ENCODE data around the gene GLIPR1L1.
A peak's percentile ranks its signal among the peaks of the same experiment; 100 is the strongest.

The GLIPR1L1 gene, protein sequence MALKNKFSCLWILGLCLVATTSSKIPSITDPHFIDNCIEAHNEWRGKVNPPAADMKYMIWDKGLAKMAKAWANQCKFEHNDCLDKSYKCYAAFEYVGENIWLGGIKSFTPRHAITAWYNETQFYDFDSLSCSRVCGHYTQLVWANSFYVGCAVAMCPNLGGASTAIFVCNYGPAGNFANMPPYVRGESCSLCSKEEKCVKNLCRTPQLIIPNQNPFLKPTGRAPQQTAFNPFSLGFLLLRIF

DNA sequence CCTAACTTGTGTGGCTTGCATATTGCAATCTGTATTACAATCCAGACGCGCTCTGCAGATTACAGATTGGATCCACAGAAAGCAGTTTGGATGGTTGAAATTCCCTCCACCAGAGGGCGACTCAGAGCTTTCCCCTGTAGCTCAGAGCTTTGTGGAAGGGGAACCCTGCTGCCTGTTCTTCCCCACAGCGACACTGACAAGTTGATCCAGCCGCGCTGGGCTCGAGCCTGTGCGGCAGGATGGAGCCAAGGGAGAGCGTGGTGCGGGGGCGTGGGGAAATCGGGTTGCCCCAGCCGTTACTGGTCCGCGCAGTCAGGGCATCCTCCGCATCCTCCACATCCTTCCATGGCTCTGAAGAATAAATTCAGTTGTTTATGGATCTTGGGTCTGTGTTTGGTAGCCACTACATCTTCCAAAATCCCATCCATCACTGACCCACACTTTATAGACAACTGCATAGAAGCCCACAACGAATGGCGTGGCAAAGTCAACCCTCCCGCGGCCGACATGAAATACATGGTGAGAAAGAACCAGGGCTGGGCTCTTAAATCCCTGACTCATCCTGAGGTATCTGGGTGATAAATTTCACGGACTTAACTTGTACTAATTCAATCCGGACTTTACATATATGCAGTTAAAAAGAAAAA is at the start of gene GLIPR1L1:
GLIPR1L1 (plus strand) TSS at position 287 of the 647 bp plus-strand sequence; CDS start at position 346, 59 bp downstream.
- TF ChIP-seq, protein P1, sequence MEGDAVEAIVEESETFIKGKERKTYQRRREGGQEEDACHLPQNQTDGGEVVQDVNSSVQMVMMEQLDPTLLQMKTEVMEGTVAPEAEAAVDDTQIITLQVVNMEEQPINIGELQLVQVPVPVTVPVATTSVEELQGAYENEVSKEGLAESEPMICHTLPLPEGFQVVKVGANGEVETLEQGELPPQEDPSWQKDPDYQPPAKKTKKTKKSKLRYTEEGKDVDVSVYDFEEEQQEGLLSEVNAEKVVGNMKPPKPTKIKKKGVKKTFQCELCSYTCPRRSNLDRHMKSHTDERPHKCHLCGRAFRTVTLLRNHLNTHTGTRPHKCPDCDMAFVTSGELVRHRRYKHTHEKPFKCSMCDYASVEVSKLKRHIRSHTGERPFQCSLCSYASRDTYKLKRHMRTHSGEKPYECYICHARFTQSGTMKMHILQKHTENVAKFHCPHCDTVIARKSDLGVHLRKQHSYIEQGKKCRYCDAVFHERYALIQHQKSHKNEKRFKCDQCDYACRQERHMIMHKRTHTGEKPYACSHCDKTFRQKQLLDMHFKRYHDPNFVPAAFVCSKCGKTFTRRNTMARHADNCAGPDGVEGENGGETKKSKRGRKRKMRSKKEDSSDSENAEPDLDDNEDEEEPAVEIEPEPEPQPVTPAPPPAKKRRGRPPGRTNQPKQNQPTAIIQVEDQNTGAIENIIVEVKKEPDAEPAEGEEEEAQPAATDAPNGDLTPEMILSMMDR (conservative IDR thresholded peaks at IDR 0.05; ENCODE audit: control insufficient read depth, insufficient read depth, low read depth, low read length), result peak; percentile 91
- H3K4me3 ChIP-seq (ENCODE audit: control insufficient read depth, low read depth, low read length), result peak within 1 kb of the TSS; percentile 67
- DNase-seq (ENCODE audit: low read depth), result peak; percentile 90

DNA sequence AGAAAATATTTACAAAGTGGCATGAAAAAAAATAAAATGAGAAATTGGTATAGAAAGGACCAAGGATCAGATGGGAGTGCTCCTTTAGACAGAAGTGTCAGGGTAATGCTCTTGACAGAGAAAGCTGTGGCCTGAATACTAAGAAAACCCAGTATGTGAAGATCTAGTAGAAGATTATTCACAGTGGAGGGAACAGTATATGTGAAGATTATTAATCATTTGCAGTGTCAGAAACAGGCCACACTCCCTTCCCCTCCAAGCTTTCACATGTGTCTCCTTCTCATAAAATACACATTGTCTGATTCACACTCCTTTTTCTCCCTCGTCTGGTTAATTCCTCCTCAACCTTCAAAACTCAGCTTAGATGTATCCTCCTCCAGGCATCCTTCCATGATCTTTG is 45.6 kb upstream of the GLIPR1L1 start:
- no peak overlapping the region for H3K4me3 ChIP-seq (ENCODE audit: control insufficient read depth, low read depth, low read length)
- DNase-seq (ENCODE audit: low read depth), result no peak
- TF ChIP-seq, protein P1 (conservative IDR thresholded peaks at IDR 0.05; ENCODE audit: control insufficient read depth, insufficient read depth, low read depth, low read length), result no peak

DNA sequence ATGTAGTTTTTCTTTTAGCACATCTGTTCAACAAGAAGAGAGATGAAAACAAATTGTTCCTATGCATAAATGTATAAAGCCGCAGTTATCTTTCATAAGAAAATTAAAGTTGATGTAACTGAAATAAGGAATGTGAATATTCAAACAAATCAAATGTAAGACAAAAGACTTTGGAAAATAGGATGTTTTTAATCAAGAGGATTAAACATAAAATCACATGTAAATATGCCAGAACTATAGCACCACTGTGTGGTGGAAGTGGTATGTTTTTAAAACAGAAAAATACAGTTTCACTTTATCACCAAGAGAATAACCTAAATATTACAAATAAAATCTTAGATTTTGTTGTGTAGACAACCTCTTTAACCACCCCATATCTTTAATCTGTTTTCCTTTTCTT is 44.7 kb upstream of the GLIPR1L1 start:
- DNase-seq (ENCODE audit: low read depth), result peak; percentile 52
- TF ChIP-seq, protein P1 (conservative IDR thresholded peaks at IDR 0.05; ENCODE audit: control insufficient read depth, insufficient read depth, low read depth, low read length), result peak; percentile 45
- no peak overlapping the region for H3K4me3 ChIP-seq (ENCODE audit: control insufficient read depth, low read depth, low read length)

DNA sequence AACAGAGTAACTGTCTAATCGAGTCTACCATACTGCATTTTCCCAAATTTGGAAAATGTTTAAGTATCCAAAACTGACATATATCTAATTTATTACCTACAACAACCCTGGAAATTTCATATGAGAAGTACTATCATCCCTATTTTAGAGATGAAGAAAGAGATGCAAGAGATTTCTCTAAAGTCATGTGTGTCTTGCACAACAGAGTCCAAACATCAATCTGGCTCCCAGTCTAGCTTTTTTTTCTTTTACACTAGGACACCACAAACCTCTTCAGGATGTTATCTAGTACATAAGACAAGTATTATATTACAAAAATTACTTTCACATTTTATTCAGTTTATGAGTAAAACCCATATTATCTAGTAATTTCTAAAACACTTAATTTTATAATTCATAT is 43.5 kb upstream of the GLIPR1L1 start:
- H3K4me3 ChIP-seq (ENCODE audit: control insufficient read depth, low read depth, low read length), result no peak overlapping the region
- TF ChIP-seq, protein P1 (conservative IDR thresholded peaks at IDR 0.05; ENCODE audit: control insufficient read depth, insufficient read depth, low read depth, low read length), result no peak
- no peak for DNase-seq (ENCODE audit: low read depth)

DNA sequence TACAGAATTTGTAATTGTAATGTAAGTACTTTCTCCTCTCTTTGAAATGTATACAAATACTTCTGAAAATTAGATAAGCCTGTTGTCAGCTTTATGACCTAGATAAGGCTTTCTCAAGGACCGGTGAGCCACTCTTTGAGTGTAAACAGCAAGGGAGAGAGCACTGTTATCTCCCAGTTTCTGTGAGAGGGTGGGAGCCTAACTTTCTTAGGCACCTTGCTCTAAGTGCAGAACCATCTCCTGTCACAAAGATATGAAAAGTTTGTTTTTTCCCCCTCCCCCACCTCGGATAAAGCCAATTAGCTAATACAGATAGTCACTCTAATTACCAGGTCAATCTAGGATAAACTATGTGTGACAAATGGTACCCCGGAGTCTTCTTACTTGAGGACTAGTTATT is 40.1 kb upstream of the GLIPR1L1 start:
- TF ChIP-seq, protein P1 (conservative IDR thresholded peaks at IDR 0.05; ENCODE audit: control insufficient read depth, insufficient read depth, low read depth, low read length), result no peak
- no peak for DNase-seq (ENCODE audit: low read depth)

DNA sequence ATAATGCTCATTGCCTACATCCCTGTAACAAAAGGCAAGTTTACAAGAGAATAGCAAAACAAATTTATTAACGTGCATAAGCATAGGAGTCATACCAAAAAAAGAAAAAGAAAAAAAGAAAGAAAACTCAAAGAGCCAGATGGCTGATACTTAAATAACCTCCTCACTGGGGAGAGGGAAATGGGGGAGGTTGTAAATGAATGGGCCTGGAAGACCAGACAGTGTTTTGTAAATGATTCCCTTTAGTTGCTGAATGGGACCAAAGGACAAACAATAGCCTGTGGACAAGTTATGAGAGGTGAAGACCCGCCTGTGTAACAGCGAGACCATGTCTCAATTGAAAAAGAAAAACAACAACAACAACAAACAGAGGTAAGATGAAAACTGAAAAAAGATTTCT is 39.7 kb upstream of the GLIPR1L1 start:
- TF ChIP-seq, protein P1 (conservative IDR thresholded peaks at IDR 0.05; ENCODE audit: control insufficient read depth, insufficient read depth, low read depth, low read length), result no peak
- DNase-seq (ENCODE audit: low read depth), result no peak
- no peak overlapping the region for H3K4me3 ChIP-seq (ENCODE audit: control insufficient read depth, low read depth, low read length)

More for the DNA sequence above, 40.1 kb upstream of the GLIPR1L1 start:
- H3K4me3 ChIP-seq (ENCODE audit: control insufficient read depth, low read depth, low read length), result no peak overlapping the region
